HTERT RPE-1 (cell line): Measurements from ENCODE around the gene E2F4.

Source experiments
- in situ Hi-C: fragments of 300-500 bp; cut with MboI; formaldehyde crosslinking; loops from 4 replicates; pipeline ENCODE4 v1.14.3; 2020; ENCODE audit warnings: low sequenced_read_pairs

Gene E2F4

GRCh38 chr16:67190041-67190440, 1.9 kb upstream of the E2F4 start, which contains the start of gene EXOC3L1:
Gene EXOC3L1 (minus strand): TSS chr16:67190136. CDS start chr16:67189676, 460 bp downstream.
- in situ Hi-C loops: no loop called here

DNA sequence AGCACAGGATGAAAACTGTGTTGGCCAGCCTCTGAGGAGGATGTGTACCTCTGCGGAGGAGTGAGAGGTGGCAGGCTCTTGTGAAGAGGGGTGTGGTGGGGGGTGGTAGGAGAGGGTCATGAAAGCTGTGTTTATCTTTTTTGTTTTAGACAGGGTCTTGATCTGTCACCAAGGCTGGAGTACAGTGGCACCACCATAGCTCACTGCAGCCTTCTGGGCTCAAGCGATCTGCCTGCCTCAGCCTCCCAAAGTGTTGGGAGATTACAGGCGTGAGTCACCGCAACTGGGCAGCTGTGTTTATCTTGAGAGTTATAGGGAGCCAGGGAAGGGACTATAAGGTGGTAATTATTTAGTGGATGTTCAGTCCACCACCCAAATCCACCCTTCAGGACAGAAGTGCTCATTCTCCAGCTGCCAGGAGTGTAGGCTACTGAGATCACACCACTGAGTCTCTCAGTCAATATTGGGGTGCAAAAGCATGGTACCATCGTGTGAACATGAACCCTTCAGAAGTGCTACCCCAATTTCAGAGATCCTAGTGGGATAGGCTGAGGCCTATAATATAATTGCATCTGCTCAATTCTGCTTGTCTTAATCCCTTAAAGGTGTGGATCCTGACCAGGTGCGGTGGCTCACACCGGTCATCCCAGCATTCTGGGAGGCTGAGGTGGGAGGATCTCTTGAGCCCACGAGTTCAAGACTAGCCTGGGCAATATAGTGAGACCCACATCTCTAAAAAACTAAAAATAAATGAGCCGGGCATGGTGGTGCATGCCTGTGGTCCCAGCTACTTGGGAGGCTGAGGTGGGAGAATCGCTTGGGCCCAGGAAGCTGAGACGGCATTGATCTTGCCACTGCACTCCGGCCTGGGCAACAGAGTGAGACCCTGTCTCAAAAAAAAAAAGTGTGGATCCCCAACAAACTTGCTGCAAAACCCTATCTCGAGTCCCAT, 1.2 kb upstream of the E2F4 start:
- in situ Hi-C loops: no loop called here

DNA sequence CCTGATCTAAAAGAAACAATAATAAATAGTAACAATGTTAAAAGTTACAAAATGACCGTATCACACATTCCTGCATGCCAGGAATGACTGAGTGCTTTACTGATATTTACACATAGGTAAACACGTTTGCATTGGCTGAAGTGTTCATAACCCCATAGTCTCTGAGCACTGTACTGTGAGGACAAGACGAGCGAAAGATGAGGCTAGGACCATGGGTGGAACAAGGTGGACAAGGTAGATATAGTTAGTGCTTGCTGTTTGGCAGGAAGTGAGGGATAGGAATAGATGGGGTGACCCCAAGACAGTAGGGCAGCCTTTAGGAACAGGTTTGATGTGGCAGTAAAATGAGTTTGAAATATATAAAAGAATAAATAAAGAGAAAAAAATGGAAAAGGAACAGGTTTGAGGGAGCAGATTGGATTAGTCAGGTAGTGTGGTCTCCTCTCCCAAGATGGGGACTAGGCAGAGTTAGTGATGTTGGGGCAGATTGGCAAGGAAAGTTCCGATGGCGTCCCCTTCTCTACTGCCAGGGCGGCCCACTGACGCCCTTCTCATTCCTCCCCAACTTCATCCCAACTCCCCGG, 452 bp upstream of the E2F4 start:
- in situ Hi-C loops: no loop called here

DNA sequence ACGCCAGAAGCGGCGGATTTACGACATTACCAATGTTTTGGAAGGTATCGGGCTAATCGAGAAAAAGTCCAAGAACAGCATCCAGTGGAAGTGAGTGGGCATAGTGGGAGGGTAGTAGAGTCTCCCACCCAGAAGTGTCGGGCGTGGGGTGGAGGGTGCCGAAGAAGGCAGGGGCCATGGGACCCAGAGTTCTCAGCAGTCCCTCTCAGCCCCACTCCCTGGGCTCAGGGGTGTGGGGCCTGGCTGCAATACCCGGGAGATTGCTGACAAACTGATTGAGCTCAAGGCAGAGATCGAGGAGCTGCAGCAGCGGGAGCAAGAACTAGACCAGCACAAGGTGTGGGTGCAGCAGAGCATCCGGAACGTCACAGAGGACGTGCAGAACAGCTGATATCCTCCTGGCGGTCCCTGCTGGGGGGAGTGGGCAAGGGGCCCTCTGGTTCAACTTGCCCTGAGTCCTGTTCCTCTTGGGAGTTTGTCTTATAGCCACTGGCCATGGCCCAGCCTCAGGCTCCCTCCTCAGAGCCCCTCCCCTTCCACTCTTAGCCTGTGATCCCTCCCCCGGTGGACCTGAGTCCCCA, 916 bp downstream of the E2F4 start:
- in situ Hi-C loops: no loop called here

DNA sequence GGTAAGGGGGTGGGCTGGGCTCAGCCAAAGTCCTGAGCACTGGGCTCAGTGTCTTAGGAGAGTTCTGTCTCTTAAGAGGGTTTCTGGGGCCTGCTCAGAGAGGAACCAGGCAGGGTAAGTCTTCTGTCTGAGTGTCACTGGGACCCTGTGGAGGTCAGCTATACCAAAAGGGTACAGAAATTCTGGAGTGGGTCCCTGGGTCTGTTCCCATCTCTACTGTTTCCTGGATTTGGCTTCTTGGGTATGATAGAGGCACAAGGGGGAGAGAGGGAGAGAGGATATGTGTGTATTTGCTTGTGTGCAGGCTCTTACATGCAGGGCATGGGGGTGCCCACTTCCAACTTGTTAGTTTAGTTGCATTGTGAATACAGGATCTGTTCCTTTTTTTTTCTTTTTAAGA, 1.6 kb downstream of the E2F4 start:
- in situ Hi-C loops: no loop called here

DNA sequence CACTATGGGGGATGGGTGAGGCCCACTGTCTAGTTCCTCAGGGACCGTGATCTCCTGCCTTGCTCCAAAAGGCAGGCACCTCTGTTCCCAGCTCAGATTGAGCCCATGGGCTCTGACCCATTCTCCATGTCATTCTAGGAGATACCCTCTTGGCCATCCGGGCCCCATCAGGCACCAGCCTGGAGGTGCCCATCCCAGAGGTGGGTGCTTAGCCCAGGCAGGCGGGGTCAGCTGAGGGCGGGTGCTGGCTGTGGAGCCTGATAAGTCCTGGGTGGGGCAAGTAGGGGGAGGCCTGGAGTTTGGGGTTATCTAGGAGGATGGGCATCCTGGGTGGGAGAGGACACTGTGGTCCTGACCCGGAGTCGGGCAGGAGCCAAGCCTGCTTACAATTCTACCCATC, 2.3 kb downstream of the E2F4 start:
- in situ Hi-C loops: no loop called here

- in situ Hi-C loops: no loop called here
Measured at GRCh38 chr16:67195676-67196075, 3.7 kb downstream of the E2F4 start.

DNA sequence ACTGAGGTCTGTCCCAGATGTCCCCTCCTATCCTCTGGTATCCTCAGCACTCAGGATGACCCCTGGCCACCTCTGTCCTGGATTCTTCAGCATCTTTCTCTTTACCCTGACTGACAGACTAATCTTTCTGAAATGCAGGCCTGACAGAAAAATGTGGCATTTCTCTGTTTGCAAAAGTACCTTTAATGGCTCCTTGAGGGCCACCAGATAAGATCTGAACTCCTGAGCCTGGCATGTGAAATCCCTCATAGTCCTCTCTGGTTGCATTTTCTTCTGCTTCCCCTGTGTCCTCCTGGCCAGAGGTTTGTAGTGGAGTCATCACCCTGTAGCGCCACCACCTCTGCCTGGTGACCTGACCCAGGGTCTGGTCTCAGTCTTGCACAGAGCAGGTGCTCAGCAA, 4.9 kb downstream of the E2F4 start:
- in situ Hi-C loops: no loop called here

- in situ Hi-C loops: no loop called here
Measured at GRCh38 chr16:67197704-67198103, 5.7 kb downstream of the E2F4 start.

DNA sequence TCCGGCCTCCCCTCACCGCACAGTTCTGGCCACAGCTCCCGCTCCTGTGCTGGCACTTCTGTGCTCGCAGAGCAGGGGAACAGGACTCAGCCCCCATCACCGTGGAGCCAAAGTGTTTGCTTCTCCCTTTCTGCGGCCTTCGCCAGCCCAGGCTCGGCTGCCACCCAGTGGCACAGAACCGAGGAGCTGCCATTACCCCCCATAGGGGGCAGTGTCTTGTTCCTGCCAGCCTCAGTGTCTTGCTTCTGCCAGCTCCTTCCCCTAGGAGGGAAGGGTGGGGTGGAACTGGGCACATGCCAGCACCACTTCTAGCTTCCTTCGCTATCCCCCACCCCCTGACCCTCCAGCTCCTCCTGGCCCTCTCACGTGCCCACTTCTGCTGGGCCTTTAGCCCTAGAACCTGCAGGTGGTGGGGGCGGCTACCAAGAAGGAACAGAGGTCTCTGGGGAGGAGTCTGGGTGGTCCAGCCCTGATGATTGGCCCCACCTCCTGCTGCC, 6.3 kb downstream of the E2F4 start:
- in situ Hi-C loops: no loop called here

GRCh38 chr16:67199011-67199807, 7.3 kb downstream of the E2F4 start, which contains the start of gene ELMO3:
Gene ELMO3 (plus strand): TSS chr16:67199131. CDS start chr16:67199327, 196 bp downstream.
- in situ Hi-C loops: no loop called here

DNA sequence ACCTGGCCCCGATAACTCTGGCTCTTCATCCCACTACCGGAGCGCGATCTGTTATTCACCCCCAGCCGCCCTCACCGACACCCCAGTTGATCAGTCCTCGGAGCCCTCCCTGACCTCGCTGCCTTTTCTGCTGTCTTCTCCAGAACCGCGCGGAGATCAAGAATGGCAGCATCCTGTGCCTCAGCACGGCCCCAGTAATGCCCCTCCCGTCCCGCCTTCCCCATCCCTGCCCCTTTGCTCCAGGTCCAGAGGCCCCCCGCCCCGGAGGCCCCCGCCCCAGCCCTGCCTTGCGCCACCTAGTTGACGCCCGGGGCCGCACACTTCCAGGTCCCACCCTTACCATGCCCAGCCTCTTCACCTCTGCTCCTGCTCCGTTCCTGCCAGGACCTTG, 7.8 kb downstream of the E2F4 start:
- in situ Hi-C loops: no loop called here

DNA sequence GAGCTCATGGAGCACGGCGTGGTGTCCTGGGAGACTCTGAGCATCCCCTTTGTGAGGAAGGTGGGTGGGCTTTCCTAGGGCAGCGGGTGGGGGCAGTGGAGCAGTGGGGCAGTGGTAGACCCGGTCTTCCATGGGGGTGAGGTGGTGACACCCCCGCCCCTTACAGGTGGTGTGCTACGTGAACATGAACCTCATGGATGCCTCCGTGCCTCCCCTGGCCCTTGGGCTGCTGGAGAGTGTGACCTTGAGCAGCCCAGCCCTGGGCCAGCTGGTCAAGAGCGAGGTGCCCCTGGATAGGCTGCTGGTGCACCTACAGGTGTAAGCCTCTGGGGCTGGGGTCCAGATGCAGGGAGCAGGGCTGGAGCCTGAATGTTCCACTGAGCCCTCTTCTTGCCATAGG, 8.5 kb downstream of the E2F4 start:
- in situ Hi-C loops: no loop called here

- in situ Hi-C loops: no loop called here
Measured at GRCh38 chr16:67201411-67202345, 9.7 kb downstream of the E2F4 start.

DNA sequence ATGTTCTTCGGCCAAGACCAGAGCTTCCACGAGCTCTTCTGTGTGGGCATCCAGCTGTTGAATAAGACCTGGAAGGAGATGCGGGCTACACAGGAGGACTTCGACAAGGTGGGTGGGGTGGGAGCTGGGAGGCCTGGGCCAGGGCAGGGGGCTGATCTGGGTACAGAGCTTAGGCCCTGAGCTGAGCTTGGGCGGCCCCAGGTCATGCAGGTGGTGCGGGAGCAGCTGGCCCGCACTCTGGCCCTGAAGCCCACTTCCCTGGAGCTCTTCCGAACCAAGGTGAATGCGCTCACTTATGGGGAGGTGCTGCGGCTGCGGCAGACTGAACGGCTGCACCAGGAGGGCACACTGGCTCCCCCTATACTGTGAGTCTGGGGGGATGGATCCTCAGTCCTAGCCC, 10.5 kb downstream of the E2F4 start:
- in situ Hi-C loops: no loop called here

GRCh38 chr16:67202956-67203493, 11.1 kb downstream of the E2F4 start:
- in situ Hi-C loops: no loop called here

DNA sequence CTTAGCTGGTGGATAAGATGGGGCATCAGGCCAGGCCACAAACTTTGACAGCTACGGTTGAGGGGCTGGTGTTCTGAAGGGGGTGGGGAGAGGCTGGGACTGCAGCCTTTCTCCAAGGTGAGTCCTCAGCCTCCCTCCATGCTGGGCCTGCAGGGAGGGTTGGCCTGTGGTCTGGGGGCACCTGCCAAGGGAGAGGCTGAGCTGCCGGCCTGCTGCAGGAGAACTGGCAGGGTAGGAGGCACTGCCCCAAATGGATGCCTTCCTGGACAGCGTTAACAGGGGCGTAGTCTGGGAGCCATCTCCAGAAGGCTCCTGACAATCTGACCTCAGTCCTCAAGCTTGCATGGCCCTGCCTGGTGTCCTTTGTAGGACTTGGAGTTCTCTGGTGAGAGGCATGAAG, 12.1 kb downstream of the E2F4 start:
- in situ Hi-C loops: no loop called here

DNA sequence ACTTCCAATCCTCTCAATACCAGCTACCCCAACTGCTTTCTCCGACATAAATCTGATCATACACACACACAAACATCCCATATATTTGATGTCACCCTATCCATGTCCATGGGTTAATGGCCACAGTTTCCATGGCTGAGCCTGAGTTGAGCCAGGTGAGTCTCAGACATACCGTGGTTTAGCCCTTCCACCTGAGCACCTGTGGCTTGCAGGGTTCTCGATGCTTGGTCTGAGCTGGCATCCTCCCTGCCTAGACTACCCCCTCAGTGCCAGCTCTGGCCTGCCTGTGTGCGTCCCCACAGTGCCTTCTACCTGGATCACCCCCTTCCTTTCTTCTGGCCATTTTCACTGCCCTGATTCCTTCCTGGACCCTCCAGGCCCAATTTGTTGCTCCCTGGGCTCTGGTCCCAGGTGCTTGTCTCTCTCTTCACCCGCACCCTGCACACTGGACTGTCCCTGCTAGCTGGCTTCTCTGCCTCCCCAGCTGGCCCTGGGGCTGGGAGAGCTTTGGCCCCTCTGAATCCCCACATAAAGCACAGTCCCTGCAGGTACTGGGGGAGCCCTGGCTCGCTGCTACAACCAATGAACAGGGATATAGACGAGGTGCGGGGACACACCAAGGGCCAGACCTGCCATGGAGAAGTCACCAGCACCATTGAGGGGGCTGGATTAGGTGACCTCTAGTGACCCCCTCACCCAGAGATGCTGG, 14.3 kb downstream of the E2F4 start:
- in situ Hi-C loops: no loop called here

GRCh38 chr16:67206838-67207248, 14.9 kb downstream of the E2F4 start:
- in situ Hi-C loops: no loop called here
